G401 (cell line): ENCODE measurements around the gene TMEM132A. TPM values are rescaled to one million over a fixed set of nuclear protein-coding genes. Genes with fewer than 3 reads are reported as not detected.

Experiments used
- DNase-seq: peaks from one replicate; pipeline ENCODE4 v3.0.0-alpha.2; 2015; ENCODE audit warnings: low spot score
- in situ Hi-C: cut with HindIII; loops from 2 replicates; pipeline ENCODE4 v1.10.0; 2016; ENCODE audit warnings: low sequenced_read_pairs, mixed read lengths
- total RNA-seq: library from RNA; depleted of rRNA; stranded (reverse); fragments of >200 nt; shearing (Covaris generic); gene quantifications from 2 replicates; pipeline ENCODE4 v1.2.3, GENCODE V29; 2014

Gene TMEM132A
- total RNA-seq, 1 experiment from 2014 or later = 51.7 TPM

DNA sequence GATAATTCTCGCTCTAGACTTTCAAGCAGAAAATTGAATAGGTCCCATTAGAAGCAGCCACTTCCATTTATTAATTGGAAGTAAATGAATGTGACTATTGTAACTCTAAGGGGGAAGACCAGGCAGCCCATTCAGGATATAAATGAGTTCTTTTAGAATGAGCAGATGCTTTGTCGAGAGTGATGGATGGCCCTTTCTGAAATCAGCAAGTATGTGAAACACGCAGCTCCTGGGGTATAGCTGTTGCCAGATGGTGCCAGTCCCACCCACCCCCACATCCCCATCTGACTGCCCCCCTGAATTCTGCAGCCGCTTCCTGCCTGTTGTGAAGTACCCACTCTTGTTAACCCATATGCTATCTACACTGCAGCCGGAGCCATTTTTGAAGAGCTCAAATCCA, 24.0 kb downstream of the TMEM132A start:
- in situ Hi-C loops = no loop called here
- no peak for DNase-seq

DNA sequence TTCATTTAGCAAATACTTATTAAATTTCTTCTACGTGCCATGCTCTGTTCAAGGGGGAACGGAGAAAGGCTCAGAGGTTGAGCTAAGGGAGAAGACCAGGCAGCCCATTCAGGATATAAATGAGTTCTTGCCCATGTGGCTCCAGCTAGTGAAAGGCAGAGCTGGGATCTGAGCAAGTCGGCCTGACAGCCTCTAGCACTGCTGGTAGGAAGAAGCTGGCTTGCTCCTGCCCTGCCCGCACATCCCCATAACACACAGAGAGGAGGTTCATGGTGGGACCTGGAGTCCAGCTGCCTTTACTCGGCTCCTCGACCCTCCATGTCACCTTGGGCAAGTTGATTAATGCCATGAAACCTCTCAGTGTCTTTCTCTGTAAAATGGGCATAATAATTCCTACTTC, 25.8 kb downstream of the TMEM132A start:
- in situ Hi-C loops = no loop called here
- DNase-seq = no peak

DNA sequence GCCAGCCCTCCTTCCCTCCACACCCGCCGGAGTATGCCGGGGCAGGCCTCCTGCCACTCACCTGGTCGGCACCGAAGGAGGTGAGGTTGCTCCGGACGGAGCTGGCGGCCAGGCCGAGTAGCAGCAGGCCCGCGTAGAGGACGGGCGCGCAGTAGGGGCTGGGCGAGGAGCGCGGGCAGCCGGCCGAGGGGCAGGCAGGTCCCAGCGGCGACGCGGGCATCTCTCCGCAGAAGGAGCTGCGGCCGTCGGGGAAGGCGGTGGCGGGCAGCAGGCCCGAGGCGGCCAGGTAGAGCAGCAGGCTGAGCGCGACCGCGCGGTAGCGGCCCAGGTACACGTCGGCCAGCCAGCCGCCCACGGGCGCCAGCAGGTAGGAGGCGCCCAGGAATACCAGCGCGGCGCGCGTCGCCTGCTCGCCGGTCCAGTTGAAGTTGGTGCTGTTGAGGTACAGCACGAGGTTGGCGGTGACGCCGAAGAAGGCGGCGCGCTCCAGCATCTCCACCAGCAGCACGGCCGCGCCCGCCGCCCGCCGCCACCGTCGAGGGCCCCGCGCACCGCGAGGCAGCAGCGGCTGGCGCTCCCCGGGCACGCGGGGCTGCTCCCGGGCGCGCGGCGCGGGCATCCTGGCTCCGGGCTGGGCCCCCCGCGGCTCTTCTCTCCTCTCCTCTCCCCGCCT, 26.8 kb downstream of the TMEM132A start:
- no peak for DNase-seq
- in situ Hi-C loops = no loop called here

DNA sequence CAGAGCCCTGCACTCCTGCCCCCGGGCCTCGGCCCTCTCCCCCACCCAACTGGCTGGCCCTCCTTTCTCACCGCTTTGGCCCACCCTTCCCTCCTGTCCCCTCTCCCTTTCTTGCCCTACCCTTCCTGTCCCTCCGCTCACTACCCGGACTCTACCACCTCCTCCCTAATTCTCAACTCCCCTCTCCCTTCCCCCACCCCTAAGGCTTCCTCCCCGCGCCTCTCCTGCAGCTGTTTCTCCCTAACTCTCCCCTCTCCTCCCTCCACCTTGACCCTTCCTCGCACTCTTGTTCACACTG, 27.3 kb downstream of the TMEM132A start:
- in situ Hi-C loops = no loop called here
- DNase-seq = no peak

DNA sequence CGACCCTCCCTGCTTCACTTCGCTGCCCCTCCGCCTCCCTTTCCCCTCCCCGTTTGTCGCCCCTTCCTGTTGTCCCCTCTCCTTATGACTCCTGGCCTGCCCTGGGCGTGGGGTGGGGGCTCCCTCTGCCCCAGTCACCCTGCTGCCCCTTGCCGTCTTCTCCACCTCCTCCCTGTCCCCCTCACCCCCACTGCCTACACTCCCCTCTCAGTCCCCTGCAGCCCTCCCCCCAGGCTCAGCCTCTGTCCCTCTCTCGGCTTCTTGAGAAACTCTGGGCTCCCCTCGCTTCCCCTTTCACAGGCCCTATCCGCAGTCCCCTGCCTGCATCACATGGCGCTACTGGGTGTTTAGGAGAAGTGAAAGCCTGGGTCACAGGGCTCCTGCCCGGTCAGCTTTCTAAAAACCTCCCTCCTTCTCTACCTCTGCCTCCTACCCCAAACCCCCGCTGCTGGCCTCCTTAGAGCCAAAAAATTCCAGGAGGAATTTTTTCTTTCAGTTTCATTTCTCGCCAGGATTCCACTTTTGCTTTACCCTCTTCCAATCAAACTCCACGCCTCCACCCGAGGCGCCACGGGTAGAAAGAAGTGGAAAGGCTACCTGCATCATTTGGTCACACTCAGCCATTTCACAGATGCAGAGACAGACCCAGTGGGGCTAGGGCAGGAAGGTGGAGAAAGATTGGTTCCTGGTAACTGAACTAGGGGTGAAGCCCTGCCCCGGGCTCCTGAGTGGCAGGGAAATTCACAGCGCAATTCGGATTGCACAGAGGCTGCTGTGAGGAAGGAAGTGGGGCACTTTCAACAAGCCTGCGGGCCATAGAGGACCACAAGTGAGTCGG, 27.9 kb downstream of the TMEM132A start, which contains the start of gene SLC15A3:
Gene SLC15A3, minus strand, starts transcription at position 273 of the 838 bp plus-strand sequence. CDS start 625 bp downstream, outside the sequence.
- in situ Hi-C loops = no loop called here
- DNase-seq = no peak

DNA sequence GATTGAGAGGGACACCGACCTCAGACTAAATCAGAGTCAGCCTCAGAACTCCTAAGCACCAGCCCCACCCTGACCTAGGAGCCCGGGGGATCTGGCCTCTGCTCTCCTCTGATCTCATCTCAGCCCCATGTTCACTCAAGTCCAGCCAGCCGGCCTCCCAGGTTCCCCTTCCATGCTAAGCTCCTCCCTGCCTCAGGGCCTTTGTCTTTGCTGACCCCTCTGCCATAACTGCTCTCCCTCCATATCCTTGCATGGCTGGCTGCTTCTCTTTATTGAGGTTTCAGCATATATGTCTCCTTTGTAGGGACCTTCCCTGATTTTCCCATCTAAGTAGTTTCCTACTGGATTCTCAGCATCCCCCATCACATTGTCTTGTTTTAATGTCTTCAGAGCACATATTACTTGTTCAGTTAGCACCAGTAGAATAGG, 28.5 kb downstream of the TMEM132A start:
- in situ Hi-C loops = no loop called here
- DNase-seq = no peak

DNA sequence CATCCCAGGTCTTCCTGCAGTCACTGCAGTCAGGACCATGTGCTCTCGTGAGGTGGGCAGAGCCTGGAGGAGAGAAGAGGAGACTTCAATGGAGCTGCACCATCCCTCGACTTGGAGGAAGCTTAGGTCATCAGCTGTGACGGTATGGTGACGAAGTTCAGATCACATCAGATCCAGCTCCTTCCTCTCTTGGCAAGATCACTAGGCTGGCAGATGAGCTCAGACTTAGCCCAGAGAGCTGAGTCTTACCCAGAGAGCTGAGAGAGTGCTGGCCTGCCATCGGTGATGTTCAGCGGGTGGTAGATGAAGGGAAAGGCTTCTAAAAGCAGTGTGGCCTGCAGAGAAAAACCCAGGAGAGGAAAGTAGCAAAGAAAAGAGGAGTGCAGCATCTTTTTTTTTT, 29.5 kb downstream of the TMEM132A start:
- DNase-seq = no peak
- in situ Hi-C loops = no loop called here

DNA sequence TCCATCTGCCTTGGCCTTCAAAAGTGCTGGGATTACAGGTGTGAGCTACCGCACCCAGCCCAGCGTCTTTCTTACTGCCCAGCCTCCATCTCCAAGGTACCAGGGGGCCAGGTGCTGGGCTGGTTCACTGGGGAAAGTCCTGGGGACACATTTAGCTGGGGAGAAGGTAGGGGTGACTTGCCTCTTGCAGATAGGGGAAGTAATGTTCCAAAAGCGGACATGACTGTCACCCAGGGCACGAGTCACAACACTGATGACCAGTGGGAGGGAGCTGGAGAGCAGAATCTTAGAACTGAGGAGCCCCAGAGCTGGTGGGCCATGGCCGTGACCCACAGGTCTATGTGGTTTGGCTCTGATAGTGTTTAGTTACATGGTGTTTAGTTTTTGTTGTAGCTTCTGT, 30.2 kb downstream of the TMEM132A start:
- in situ Hi-C loops = no loop called here
- no peak for DNase-seq

DNA sequence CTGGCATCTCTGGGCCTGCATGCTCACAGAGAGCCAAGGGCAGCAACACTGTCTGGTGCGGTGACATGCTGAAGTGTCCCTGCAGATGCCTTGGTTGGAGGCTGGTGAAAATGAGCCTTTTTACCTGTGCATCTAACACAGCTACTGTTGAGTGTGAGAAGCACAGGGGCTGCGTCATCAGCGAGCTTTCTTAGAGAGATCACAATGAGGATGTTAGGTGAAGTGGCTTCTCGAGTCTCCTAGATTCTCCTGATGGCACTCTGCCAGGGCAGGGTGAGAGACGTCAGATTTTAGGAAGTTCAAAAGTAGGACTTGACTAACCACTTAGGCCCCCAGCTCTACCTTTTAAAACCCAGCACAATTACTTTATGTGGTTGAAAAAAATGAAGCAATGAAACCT, 31.3 kb downstream of the TMEM132A start:
- in situ Hi-C loops = no loop called here
- DNase-seq = no peak

DNA sequence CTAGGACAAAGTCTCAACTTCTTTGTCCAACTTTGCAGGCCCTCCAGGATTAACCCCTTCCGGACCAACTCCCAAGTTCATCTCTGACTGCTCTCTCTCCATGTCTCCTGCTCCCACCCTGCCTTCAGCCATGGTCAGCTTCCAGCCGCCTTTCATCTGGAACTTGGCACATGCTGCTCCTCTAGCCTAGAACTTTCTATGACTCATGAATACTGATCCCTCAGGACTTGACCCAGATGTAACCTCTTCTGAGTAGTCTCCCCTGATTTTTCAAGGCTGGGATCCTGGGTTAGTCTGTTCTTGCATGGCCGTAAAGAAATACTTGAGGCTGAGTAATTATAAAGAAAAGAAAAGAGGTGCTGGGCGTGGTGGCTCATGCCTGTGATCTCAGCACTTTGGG, 32.9 kb downstream of the TMEM132A start:
- in situ Hi-C loops = no loop called here
- no peak for DNase-seq

DNA sequence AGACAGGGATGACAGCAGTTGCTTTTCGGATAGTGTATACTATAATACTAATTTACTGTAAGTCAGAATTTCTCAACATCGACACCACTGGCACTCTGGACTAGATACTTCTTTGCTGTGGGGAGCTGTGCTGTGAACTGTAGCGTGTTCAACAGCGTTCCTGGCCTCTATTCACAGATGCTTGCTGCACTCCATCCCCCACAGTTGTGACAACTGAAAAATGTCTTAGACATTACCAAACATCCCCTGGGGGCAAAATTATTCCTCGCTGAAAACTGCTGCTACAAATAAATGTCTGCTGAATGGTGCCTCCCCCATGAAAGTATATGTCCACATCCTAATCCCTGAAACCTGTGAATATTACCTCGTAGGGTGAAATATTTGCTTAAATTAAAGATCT, 35.2 kb downstream of the TMEM132A start:
- DNase-seq = no peak
- in situ Hi-C loops = no loop called here

DNA sequence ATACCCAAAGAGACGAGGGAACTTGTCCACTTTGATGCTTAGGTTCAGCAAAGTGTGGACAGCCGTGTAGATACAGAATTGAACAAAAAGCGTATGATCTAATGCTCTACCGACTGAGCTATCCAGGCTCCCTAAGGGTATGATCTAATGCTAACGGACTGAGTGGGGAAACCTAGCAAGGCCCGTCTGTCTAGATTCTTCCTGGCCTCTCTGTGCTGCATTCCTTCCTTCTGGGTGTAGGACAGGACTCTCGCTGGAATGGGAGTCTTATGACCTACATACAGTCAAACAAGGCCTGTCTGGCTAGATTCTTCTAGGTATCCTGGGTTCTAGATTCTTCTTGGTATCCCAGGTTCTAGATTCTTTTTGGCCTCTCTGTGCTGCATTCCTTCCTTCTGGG, 36.1 kb downstream of the TMEM132A start:
- in situ Hi-C loops = no loop called here
- DNase-seq = no peak

DNA sequence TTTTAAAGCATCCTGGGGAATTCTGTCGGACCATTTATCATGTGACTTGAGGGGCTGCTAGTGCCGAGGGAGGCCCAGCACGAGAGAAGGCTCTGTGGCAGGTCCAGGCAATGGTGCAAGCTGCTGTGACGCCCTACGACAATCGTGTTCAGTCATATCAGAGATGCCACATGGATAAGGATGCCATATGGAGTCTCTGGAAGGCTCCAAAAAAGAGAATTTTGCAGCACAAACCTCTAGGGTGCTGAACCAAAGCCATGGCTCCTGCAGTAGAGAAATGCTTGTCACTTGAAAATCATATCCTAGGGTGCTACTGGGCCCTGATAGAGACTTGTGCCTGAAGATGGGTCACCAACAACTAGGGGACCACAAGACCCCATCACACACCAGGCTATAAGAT, 40.5 kb downstream of the TMEM132A start:
- in situ Hi-C loops = no loop called here
- peak; percentile 61 for DNase-seq

DNA sequence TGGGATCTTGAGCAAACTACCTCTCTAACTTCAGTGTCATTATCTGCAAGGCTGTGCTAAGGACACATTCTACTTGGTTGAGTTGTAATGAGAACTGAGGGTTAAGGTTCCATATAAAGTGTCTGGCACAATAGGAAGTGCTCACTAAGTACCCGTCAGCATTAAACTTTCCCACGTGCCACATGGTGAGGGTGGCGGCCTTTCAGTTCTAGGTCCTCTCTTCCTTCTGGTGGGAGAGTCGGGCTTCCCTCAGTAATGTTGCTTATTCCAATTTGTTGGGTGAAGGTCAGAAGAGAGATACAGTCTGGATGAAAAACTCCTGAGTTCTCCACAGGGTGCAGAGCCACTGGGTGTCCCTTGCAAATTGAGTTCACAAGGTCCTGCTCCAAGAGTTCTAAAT, 42.6 kb downstream of the TMEM132A start:
- no peak for DNase-seq
- in situ Hi-C loops = no loop called here

DNA sequence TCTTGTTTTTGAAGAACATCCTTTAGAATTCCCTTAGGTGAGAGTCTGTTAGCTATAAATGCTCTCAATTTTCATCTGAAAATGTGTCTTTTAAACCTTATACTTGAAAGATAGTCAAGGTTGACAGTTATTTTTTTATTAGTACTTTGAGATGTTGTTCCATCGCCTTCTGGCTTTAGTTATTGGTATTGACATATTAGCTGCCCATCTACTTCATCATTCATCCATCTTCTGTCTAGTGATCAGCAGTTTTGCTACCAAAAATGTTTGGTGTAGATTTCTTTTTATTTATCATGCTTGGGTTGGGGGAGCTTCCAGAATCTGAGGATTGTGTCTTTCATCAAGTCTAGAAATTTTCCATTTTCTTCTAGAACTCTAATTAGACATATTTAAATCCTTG, 44.0 kb downstream of the TMEM132A start:
- in situ Hi-C loops = no loop called here
- DNase-seq = no peak

DNA sequence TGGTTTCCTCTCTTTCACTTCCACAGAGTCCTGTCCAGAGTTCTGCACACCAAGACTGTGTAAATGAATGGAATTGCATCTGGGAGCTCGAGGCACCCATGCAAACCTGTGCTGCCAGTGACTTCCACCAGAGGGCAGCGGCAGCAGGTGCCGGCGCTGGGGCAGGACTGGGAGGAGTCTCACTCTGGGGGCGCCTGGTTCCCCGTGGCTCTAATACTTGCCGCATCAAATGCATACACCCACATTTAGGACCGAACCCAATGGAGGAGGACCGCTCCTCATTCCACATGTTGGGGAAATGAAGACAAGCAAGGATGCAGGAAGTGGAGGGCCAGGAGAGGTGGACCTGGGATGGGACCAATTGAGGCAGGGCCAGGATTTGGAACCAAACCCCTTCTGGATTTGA, 46.1 kb downstream of the TMEM132A start:
- no peak for DNase-seq
- in situ Hi-C loops = no loop called here

DNA sequence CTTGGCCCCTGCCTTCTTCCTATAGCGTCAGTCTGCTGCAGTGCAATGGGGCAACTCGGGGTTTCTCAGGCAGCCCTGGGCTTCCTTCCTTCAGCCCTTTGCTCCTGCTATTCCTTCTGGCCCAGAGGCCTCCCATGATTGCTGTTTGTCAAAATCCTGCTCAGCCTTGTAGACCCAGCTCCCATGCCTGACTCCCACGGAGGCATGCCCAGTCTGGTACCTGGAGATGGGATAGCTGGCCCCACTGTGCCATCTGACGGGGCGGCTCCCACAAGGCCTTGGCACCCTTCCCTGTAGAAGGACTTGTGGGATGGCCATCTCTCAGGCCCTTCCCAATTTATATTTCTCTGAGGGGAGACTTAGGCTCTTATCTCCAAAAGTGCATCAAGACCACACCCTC, 46.6 kb downstream of the TMEM132A start:
- in situ Hi-C loops = no loop called here
- no peak for DNase-seq

DNA sequence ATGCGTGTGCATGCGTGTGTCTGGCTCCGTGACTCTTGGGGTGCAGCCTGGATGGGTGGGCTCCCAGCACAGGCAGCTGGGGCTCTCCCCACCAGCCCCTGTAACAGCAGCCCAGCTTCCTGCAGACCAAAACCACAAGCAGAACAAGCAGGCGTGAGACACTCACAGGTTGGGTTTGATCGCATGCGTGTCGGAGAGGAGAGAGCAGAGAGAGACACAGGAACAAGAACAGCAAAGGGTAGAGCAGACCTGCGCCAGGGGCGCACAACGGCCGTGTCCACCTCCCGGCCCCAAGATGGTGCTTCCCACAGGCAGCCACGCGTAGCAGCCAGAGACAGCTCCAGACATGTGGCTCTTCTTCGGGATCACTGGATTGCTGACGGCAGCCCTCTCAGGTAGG, 47.3 kb downstream of the TMEM132A start, which contains the start of gene CD6:
Gene CD6, plus strand, starts transcription at position 161 of the 400 bp plus-strand sequence. Its CDS starts 186 bp downstream, at position 347.
- DNase-seq = no peak
- in situ Hi-C loops = no loop called here

DNA sequence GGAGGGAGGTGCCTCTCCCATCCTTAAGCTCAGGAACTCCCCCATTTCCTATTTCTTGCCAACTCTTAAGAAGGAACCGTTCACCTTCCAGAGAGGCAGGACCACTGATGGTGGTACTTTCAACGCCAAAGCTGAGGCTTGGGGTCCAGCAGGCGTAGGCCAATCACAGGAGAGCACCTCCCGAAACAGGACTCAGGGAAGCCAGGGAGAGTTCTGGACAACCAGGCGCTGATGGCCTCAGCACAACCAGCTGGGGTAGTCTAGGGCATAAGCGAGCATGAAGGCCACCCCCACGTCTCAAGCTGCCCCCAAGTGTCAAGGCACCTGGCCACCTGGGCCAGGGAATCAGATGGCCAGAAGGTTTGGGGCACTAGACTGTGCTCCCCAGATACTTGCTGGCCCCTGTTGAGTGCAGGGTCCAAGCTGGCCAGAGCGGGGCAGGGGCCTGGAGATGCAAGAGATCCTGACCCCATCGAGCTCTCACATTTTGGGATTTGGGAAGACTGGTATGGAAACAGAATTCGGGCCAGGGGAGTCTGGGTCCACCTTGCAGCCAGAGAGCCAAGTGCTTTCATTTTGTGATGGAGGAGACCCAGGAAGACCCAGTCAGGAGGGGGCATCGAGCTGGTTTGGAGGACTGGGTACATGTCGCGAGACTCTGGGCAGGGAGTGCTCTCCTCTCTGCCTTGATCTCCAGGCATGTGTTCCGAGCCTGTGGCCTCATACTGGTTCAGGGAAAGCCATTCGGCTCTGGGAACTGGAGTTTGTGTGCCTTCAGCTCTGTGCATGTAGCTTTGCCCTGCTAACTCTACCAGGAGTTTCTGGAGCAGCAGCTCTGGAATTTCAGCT, 48.1 kb downstream of the TMEM132A start:
- DNase-seq = no peak
- in situ Hi-C loops = no loop called here

DNA sequence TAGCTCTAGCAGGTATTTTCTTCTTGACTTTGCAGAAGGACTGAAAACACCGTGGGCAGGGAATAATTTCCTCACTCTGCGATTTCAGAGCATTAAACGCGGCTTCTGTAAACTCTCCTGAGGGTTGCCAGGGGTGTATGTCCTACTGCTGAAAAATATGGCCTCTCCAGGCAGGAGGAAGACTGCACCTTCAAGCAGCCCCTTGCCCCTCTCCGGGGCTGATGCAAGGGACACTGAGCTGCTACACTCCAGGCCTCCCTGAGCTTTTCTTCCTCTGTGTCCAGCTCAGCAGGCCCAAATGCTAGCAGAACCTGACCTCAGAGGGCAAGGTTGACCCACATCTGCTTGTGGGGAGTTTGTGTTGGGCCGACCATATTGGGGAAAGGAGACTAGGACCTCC, 49.4 kb downstream of the TMEM132A start:
- no peak for DNase-seq
- in situ Hi-C loops = no loop called here
